HepG2 (cell line): ENCODE measurements around the gene ACTN4. TPM values are rescaled to one million over a fixed set of nuclear protein-coding genes. Genes with fewer than 3 reads are reported as not detected.

Experiments
- ATAC-seq: fragments of 200-7000 bp; cut with Tn5 transposase; 3 replicates; pipeline ENCODE4 v1.9.1; 2020; ENCODE audit warnings: mild to moderate bottlenecking, moderate library complexity
- BruUV-seq: library from RNA; stranded (reverse); fragments of 400-500 nt; replicated peaks from 2 replicates; lab custom pipeline; 2021; lab: Mats Ljungman, UMichigan
- CTCF ChIA-PET: fragments of 300-600 bp; formaldehyde crosslinking; extraction: SDS; loops from one replicate; lab custom pipeline; 2021; ENCODE audit warnings: low total read pairs, inconsistent platforms, low intra/inter-chr PET ratio; lab: Yijun Ruan, JAX
- POLR2A ChIA-PET: fragments of 350-600 bp; sonication (Branson Sonifier 250); formaldehyde crosslinking; loops from one replicate; lab custom pipeline; 2020; ENCODE audit warnings: antibody characterized with exemption, inconsistent platforms; lab: Yijun Ruan, JAX
- DNase-seq: peaks from one replicate; pipeline ENCODE4 v3.0.0-alpha.2; 2015; ENCODE audit warnings: low spot score
- FAIRE-seq: peaks from 3 replicates; lab custom pipeline; 2011; peaks lifted over from hg19 to GRCh38; lab: Jason Lieb, UNC
- H2AFZ ChIP-seq: one replicate; pipeline ENCODE4 v1.6.1; 2011; ENCODE audit warnings: low read length, inconsistent platforms
- H3K27ac ChIP-seq: fragments of 300-600 bp; 3 replicates; pipeline ENCODE4 v1.8.0; 2011; ENCODE audit warnings: mixed run types, mild to moderate bottlenecking, mixed read lengths, low read length, inconsistent platforms; ENCODE audit not compliant: insufficient read depth; ENCODE audit errors: extremely low read length
- H3K27me3 ChIP-seq, 2 experiments: fragments of 200-600 bp in 1 of 2; 2 replicates in 1 of 2; 3 replicates in 1 of 2; pipeline versions ENCODE4 v1.6.0 to v1.8.0; 2011; ENCODE audit warnings: low read length in 2 of 2, mild to moderate bottlenecking in 2 of 2, moderate library complexity in 2 of 2, inconsistent platforms in 1 of 2; ENCODE audit not compliant: insufficient read depth in 2 of 2, control insufficient read depth in 1 of 2
- H3K36me3 ChIP-seq, 2 experiments: fragments of 200-600 bp in 1 of 2; replicated peaks in 1 of 2; 2 replicates in 1 of 2; 3 replicates in 1 of 2; pipeline versions ENCODE4 v1.5.1 to v1.8.0; 2011; ENCODE audit warnings: low read length in 2 of 2, inconsistent platforms in 1 of 2; ENCODE audit not compliant: insufficient read depth in 2 of 2, control insufficient read depth in 1 of 2
- H3K4me1 ChIP-seq: 2 replicates; pipeline ENCODE4 v1.5.1; 2012; ENCODE audit warnings: low read length, inconsistent platforms; ENCODE audit not compliant: insufficient read depth
- H3K4me2 ChIP-seq: 2 replicates; pipeline ENCODE4 v1.6.0; 2011; ENCODE audit warnings: low read depth, low read length, inconsistent platforms
- H3K4me3 ChIP-seq, 3 experiments: fragments of 200-600 bp in 1 of 3; sonication (generic), shearing (Covaris generic) in 1 of 3; replicated peaks in 1 of 3; 2 replicates each; pipeline ENCODE4 v1.5.1; 2011 to 2016; ENCODE audit warnings: low read length in 3 of 3, inconsistent platforms in 2 of 3, low read depth in 2 of 3, mild to moderate bottlenecking in 2 of 3, control low read depth in 1 of 3, mixed read lengths in 1 of 3; ENCODE audit not compliant: insufficient read depth in 1 of 3
- H3K79me2 ChIP-seq: one replicate; pipeline ENCODE4 v1.6.1; 2011; ENCODE audit warnings: low read length, inconsistent platforms; ENCODE audit not compliant: insufficient read depth
- H3K9ac ChIP-seq: 2 replicates; pipeline ENCODE4 v1.6.0; 2011; ENCODE audit warnings: mild to moderate bottlenecking, low read depth, low read length, inconsistent platforms; ENCODE audit not compliant: insufficient read depth
- H3K9me3 ChIP-seq: 2 replicates; pipeline ENCODE4 v1.5.1; 2012; ENCODE audit warnings: mild to moderate bottlenecking, low read length
- H4K20me1 ChIP-seq: 2 replicates; pipeline ENCODE4 v1.6.0; 2011; ENCODE audit warnings: inconsistent platforms, mild to moderate bottlenecking, low read length, moderate library complexity; ENCODE audit not compliant: insufficient read depth
- GATAD2A ChIP-seq: IDR thresholded peaks from 2 replicates; pipeline ENCODE4 v1.6.1; 2016
- MAX ChIP-seq: IDR thresholded peaks from 2 replicates; pipeline ENCODE4 v1.6.1; 2012; ENCODE audit warnings: inconsistent platforms
- POLR2G ChIP-seq: fragments of 200-400 bp; formaldehyde crosslinking; IDR thresholded peaks from 2 replicates; pipeline ENCODE4 v1.6.1; 2018; ENCODE audit warnings: mild to moderate bottlenecking, low read depth, low read length, moderate library complexity
- PREB ChIP-seq: sonication (generic); formaldehyde crosslinking; IDR thresholded peaks from 2 replicates; pipeline ENCODE4 v1.4.0; 2020; ENCODE audit warnings: missing genetic modification reagents
- U2AF2 ChIP-seq: fragments of 200-400 bp; formaldehyde crosslinking; IDR thresholded peaks from 2 replicates; pipeline ENCODE4 v1.6.1; 2017; ENCODE audit warnings: low read depth, mild to moderate bottlenecking, low read length
- ZNF614 ChIP-seq: IDR thresholded peaks from 2 replicates; pipeline ENCODE4 v1.6.1; 2018; ENCODE audit warnings: missing biosample characterization, missing genetic modification reagents, inconsistent platforms, borderline replicate concordance
- ZNF687 ChIP-seq: sonication (generic); formaldehyde crosslinking; IDR thresholded peaks from 2 replicates; pipeline ENCODE4 v1.5.1; 2020; ENCODE audit warnings: mild to moderate bottlenecking, missing genetic modification reagents, moderate library complexity
- WGBS: methylation state at CpG from one replicate; pipeline ENCODE4 v1.1.6; 2017; ENCODE audit warnings: low lambda C conversion rate; 5-methylcytosine and 5-hydroxymethylcytosine counted together
- in situ Hi-C: cut with HindIII; loops from 2 replicates; pipeline ENCODE4 v1.10.0; 2017; ENCODE audit warnings: low pct_unique_long_range_greater_than_20kb; ENCODE audit not compliant: extremely low pct_ligation_motif_present
- intact Hi-C: fragments of 100-400 bp; cut with micrococcal nuclease; formaldehyde crosslinking; loops from one replicate; pipeline ENCODE4 v1.10.0; 2022; ENCODE audit not compliant: unreplicated experiment
- polyA plus RNA-seq, 8 experiments: library from polyadenylated mRNA; depleted of rRNA in 3 of 8; stranded (reverse) in 7 of 8; unstranded in 1 of 8; fragments of >200 nt; fragmentation: Illumina TruSeq in 4 of 8; extraction: Trizol in 4 of 8; gene quantifications; 2 replicates each; pipeline versions ENCODE4 v1.2.1 to v1.2.3, GENCODE V29; 2011 to 2016; ENCODE audit warnings: low read depth in 4 of 8, missing spikeins in 1 of 8, mixed read lengths in 1 of 8; ENCODE audit not compliant: insufficient read depth in 1 of 8
- total RNA-seq, 5 experiments: library from RNA; depleted of rRNA; stranded (reverse); fragments of >200 nt; fragmentation: Illumina TruSeq; extraction: Trizol; gene quantifications; 2 replicates each; pipeline ENCODE4 v1.2.3, GENCODE V29; 2016; ENCODE audit warnings: low read depth in 1 of 5

ACTN4 gene
- total and polyA plus RNA-seq, 2 of the 13 experiments (the other 11 are each of a cell fraction or from before 2014, with no cell fraction given) = 171 to 192 TPM

DNA sequence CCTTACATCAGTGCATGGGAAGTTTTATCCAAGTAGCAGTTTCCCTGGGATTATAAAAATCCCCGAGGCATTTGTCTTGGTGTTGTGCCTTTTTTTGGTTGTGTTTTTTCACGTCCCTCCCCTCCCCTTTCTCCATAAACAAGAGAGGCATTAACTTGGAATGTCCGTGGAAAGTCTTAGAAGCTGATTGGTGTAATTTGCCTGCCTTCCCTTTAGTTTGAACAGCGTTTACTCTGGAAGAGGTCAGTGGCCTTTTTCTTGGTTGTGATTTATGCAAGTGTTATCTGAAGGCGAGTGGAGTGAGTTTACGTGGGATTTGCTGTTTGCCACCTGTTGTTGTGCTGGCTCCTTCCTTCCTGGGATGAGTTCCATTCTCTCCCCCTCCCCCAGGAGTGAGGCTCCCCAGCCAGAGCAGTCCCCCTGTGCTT, 7.2 kb downstream of the ACTN4 start (continued):
- TF ChIP-seq ZNF687 (CRISPR knock-in tag) (no peak), ZNF614 (CRISPR knock-in tag) (no peak), GATAD2A (CRISPR knock-in tag) (peak; percentile 33; the same call in 1 of the 2 replicates), MAX (no peak)

GRCh38 chr19:38655148-38655824, 7.8 kb downstream of the ACTN4 start:
- DNase-seq (no peak), ATAC-seq (no peak), FAIRE-seq (no peak)
- no peak overlapping the region for H2AFZ ChIP-seq
- peaks cover 96% of the 10 kb centered on the region for H3K79me2 ChIP-seq
- peak overlapping the region; percentile 31 for H3K9ac ChIP-seq
- in situ Hi-C loops (loop anchor here (5.0 kb wide), 1 partner anchor 47 kb away; no protein-coding TSS in a partner anchor), intact Hi-C loops (loop anchor here (5.0 to 10.0 kb wide), 2 partner anchors 180 to 277 kb away; partner anchors contain the start of genes ECH1, MRPS12 and SARS2)
- TF ChIP-seq PREB (no peak), POLR2G (0 out of 2 replicates have a peak, but pooled peaks have one; percentile 13), U2AF2 (no peak)
- H3K36me3 ChIP-seq = peaks cover 5 to 28% of the 10 kb centered on the region in 2 experiments; a peak in 4 of 5 replicates
- H3K27ac ChIP-seq = peak overlapping the region; percentile 69
- BruUV-seq = no TSS peak
- peaks cover 99% of the 10 kb centered on the region for H3K4me1 ChIP-seq
- WGBS = 63% methylated on average over 5 of the region's 5 CpGs
- H3K27me3 ChIP-seq = no peaks in the 10 kb centered on the region; a peak in 1 of 5 replicates
- CTCF ChIA-PET = no interaction called here
- H3K4me3 ChIP-seq = no peak overlapping the region
- H3K4me2 ChIP-seq = peak overlapping the region; percentile 94
- no peaks in the 10 kb centered on the region for H3K9me3 ChIP-seq
- POLR2A ChIA-PET = interaction anchor here (0.6 to 4.4 kb wide), 3 partner anchors 6 to 45 kb away, joined by 3 to 59 read pairs (median 28); partner anchors contain the start of gene ACTN4
- H4K20me1 ChIP-seq = peaks cover 73% of the 10 kb centered on the region
